Prostate gland (tissue), 2 donors: ENCODE measurements around the gene UNC5C. TPM values are rescaled to one million over a fixed set of nuclear protein-coding genes. Genes with fewer than 3 reads are reported as not detected.

Experiments
- DNase-seq: peaks from one replicate; pipeline ENCODE4 v3.0.0-alpha.2; 2019; ENCODE audit warnings: low spot score
- H3K27ac ChIP-seq, 2 donors: fragments of 200-600 bp; sonication (generic); 2 replicates each; pipeline ENCODE4 v1.5.1; 2017 to 2019
- H3K27me3 ChIP-seq: fragments of 200-600 bp; sonication (generic); replicated peaks from 2 replicates; pipeline ENCODE4 v1.5.1; 2019; ENCODE audit not compliant: insufficient read depth
- H3K36me3 ChIP-seq, 2 donors: fragments of 200-600 bp; sonication (generic); 1 replicate in 1 of 2; 2 replicates in 1 of 2; pipeline versions ENCODE4 v1.5.1 to v1.8.1; 2017 to 2019
- H3K4me1 ChIP-seq: fragments of 200-600 bp; sonication (generic); replicated peaks from 2 replicates; pipeline ENCODE4 v1.5.1; 2019
- H3K4me3 ChIP-seq, 2 donors: fragments of 200-600 bp; sonication (generic); 2 replicates each; pipeline ENCODE4 v1.5.1; 2017 to 2019
- H3K9me3 ChIP-seq: fragments of 200-600 bp; sonication (generic); 2 replicates; pipeline ENCODE4 v1.5.1; 2017
- CTCF ChIP-seq, 4 experiments: fragments of 200-600 bp in 2 of 4; fragments of 450-650 bp in 2 of 4; sonication (generic) in 2 of 4; IDR thresholded peaks; 1 replicate in 3 of 4; 2 replicates in 1 of 4; pipeline ENCODE4 v1.5.1; 2016 to 2019; ENCODE audit warnings: antibody characterized with exemption in 4 of 4, mild to moderate bottlenecking in 2 of 4, moderate library complexity in 2 of 4
- POLR2A ChIP-seq: fragments of 450-650 bp; IDR thresholded peaks from one replicate; pipeline ENCODE4 v1.6.1; 2016; ENCODE audit warnings: antibody characterized with exemption, mild to moderate bottlenecking
- POLR2AphosphoS5 ChIP-seq: sonication (generic); formaldehyde crosslinking; IDR thresholded peaks from one replicate; pipeline ENCODE4 v1.6.1; 2017; ENCODE audit warnings: antibody characterized with exemption
- whole genome bisulfite sequencing: methylation state at CpG from one replicate; pipeline ENCODE4 v1.1.5; 2018; 5-methylcytosine and 5-hydroxymethylcytosine counted together
- intact Hi-C: fragments of 100-400 bp; cut with DNase I; formaldehyde crosslinking; loops from one replicate; pipeline ENCODE4 v1.14.2; 2022
- total RNA-seq, 2 donors: library from RNA; depleted of rRNA; stranded (reverse); fragments of >200 nt; gene quantifications; one replicate each; pipeline ENCODE4 v1.1.0, GENCODE V29; 2016

The UNC5C gene
- total RNA-seq, 2 donors from 2014 or later = 1.8 to 15.5 TPM

- Histone ChIP-seq H3K36me3 (no peaks in the 10 kb centered on the region), H3K27me3 (no peaks in the 10 kb centered on the region), H3K4me3 (no peak overlapping the region), H3K4me1 (no peaks in the 10 kb centered on the region), H3K27ac (no peak overlapping the region), H3K9me3 (no peaks in the 10 kb centered on the region)
- WGBS = 61% methylated on average over 6 of the region's 6 CpGs
- intact Hi-C loops = loop anchor here (5.0 kb wide), 1 partner anchor 321 kb away; the partner anchor contains the start of gene UNC5C
- no peak for DNase-seq
- TF ChIP-seq CTCF (IDR thresholded peaks at IDR 0.05) (no peak), POLR2A (no peak), POLR2AphosphoS5 (no peak)
Measured at GRCh38 chr4:95225849-95226248, 322.9 kb downstream of the UNC5C start.

DNA sequence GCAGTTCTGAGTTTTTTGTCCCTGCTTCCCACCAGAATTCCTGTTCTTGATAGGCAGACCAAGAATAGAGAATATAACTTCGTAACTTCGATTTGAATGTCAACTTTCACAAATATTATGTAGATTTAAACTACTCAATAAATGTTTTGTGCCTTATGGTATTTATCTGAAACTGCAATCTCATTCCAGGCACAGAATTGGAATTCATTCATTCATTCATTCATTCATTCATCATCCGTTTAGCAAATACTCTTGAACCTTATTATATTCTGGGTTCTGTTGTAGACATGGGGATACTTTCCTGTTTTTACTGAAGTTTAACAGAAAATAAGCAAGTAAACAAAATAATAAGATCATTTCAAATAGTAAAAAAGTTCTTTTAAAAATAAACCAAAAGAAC, 324.4 kb downstream of the UNC5C start:
- no peaks in the 10 kb centered on the region for H3K36me3 ChIP-seq
- intact Hi-C loops = loop anchor here (5.0 kb wide), 1 partner anchor 38 kb away; no protein-coding TSS in a partner anchor
- WGBS = 90% methylated on average over 3 of the region's 3 CpGs

GRCh38 chr4:95220205-95221175, 328.3 kb downstream of the UNC5C start:
- no peak for TF ChIP-seq POLR2AphosphoS5
- no peak for TF ChIP-seq POLR2A
- no peak for TF ChIP-seq CTCF (IDR thresholded peaks at IDR 0.05)

More for the DNA sequence above, 324.4 kb downstream of the UNC5C start:
- no peak for TF ChIP-seq POLR2AphosphoS5
- no peaks in the 10 kb centered on the region for H3K27me3 ChIP-seq
- no peaks in the 10 kb centered on the region for H3K9me3 ChIP-seq
- no peak overlapping the region for H3K4me3 ChIP-seq
- no peaks in the 10 kb centered on the region for H3K4me1 ChIP-seq
- DNase-seq = no peak
- no peak overlapping the region for H3K27ac ChIP-seq

DNA sequence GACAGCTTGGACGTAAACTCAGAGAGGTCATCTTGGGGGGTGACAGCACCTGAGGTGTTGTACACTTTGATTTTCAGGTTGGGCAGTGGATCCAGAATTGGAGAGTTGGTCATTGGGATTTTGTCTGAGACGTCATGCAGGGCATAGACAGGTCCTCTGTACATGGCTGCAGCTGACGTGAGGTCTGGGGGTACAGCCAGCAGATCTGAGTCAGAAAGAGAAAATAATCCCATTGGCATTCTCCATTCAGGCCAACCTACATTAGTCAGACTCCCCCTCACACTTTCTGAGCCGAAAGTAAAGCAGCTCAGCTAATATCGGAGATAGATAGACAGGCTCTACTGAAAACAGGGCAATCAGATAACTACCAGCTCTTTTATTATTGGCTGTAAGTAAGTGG, 329.7 kb downstream of the UNC5C start:
- no peak for DNase-seq
- no peak overlapping the region for H3K4me3 ChIP-seq
- no peaks in the 10 kb centered on the region for H3K4me1 ChIP-seq
- 91% methylated on average over 5 of the region's 5 CpGs for WGBS
- intact Hi-C loops = no loop called here
- no peak overlapping the region for H3K27ac ChIP-seq
- no peak for TF ChIP-seq CTCF (IDR thresholded peaks at IDR 0.05)
- TF ChIP-seq POLR2AphosphoS5 = no peak
- no peak for TF ChIP-seq POLR2A
- no peaks in the 10 kb centered on the region for H3K27me3 ChIP-seq
- H3K9me3 ChIP-seq = no peaks in the 10 kb centered on the region
- H3K36me3 ChIP-seq = no peaks in the 10 kb centered on the region

More at GRCh38 chr4:95220205-95221175, 328.3 kb downstream of the UNC5C start:
- 81% methylated on average over 1 of the region's 1 CpG for WGBS
- Histone ChIP-seq H3K36me3 (no peaks in the 10 kb centered on the region), H3K27ac (no peak overlapping the region), H3K27me3 (no peaks in the 10 kb centered on the region), H3K4me1 (no peaks in the 10 kb centered on the region), H3K9me3 (no peaks in the 10 kb centered on the region), H3K4me3 (no peak overlapping the region)
- intact Hi-C loops = loop anchor here (5.0 kb wide), 1 partner anchor 42 kb away; no protein-coding TSS in a partner anchor
- DNase-seq = no peak

- no peak overlapping the region for H3K4me3 ChIP-seq
- H3K27me3 ChIP-seq = no peaks in the 10 kb centered on the region
- intact Hi-C loops = no loop called here
- DNase-seq = no peak
- H3K27ac ChIP-seq = no peak overlapping the region
- no peak for TF ChIP-seq CTCF (IDR thresholded peaks at IDR 0.05)
- TF ChIP-seq POLR2AphosphoS5 = no peak
- TF ChIP-seq POLR2A = no peak
- WGBS = 94% methylated on average over 2 of the region's 2 CpGs
- H3K9me3 ChIP-seq = no peaks in the 10 kb centered on the region
- no peaks in the 10 kb centered on the region for H3K4me1 ChIP-seq
- H3K36me3 ChIP-seq = no peaks in the 10 kb centered on the region
Measured at GRCh38 chr4:95217197-95217596, 331.6 kb downstream of the UNC5C start.
